ENCODE data around the gene OCEL1. TPM values are rescaled to one million over a fixed set of nuclear protein-coding genes. Genes with fewer than 3 reads are reported as not detected.

Gene OCEL1
- total and polyA plus RNA-seq, 2 of the 13 experiments (the other 11 are each of a cell fraction or from before 2014, with no cell fraction given) = 10.6 to 17.2 TPM

- TF ChIP-seq NONO (IDR thresholded peaks at IDR 0.05) (no peak), NONO (CRISPR knock-in tag; conservative IDR thresholded peaks at IDR 0.05) (no peak), SIN3A (IDR thresholded peaks at IDR 0.05; ENCODE audit: borderline replicate concordance, low read depth, low read length) (0 out of 2 replicates have a peak, but pooled peaks have one; percentile 43), RCOR2 (CRISPR knock-in tag; IDR thresholded peaks at IDR 0.05) (peak; percentile 79), RXRB (CRISPR knock-in tag; IDR thresholded peaks at IDR 0.05; ENCODE audit: borderline replicate concordance) (peak; percentile 41; the same call in 1 of the 2 replicates), ZNF432 (CRISPR knock-in tag; IDR thresholded peaks at IDR 0.05; ENCODE audit: borderline replicate concordance) (no peak), RFX3 (CRISPR knock-in tag; IDR thresholded peaks at IDR 0.05) (no peak), MAX (IDR thresholded peaks at IDR 0.05) (no peak; the same call in 1 of the 2 replicates), GABPB1 (CRISPR knock-in tag; IDR thresholded peaks at IDR 0.05) (peak; percentile 25; the same call in 1 of the 2 replicates), SNAPC4 (CRISPR knock-in tag; IDR thresholded peaks at IDR 0.05) (no peak), ZNF263 (CRISPR knock-in tag; IDR thresholded peaks at IDR 0.05) (peak; percentile 14; the same call in 1 of the 2 replicates), HDAC1 (CRISPR knock-in tag; IDR thresholded peaks at IDR 0.05) (peak; percentile 18), ZBTB42 (CRISPR knock-in tag; IDR thresholded peaks at IDR 0.05) (0 out of 2 replicates have a peak, but pooled peaks have one; percentile 11), GLMP (CRISPR knock-in tag; IDR thresholded peaks at IDR 0.05; ENCODE audit: borderline replicate concordance) (no peak), ZNF703 (CRISPR knock-in tag; IDR thresholded peaks at IDR 0.05; ENCODE audit: borderline replicate concordance) (no peak)
- TF ChIP-seq, protein P1, sequence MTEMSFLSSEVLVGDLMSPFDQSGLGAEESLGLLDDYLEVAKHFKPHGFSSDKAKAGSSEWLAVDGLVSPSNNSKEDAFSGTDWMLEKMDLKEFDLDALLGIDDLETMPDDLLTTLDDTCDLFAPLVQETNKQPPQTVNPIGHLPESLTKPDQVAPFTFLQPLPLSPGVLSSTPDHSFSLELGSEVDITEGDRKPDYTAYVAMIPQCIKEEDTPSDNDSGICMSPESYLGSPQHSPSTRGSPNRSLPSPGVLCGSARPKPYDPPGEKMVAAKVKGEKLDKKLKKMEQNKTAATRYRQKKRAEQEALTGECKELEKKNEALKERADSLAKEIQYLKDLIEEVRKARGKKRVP (CRISPR knock-in tag; IDR thresholded peaks at IDR 0.05) = 0 out of 4 replicates have a peak, but pooled peaks of 1 of the 2 experiments have one; percentile 21
Observed at GRCh38 chr19:17246681-17247425, 20.8 kb downstream of the OCEL1 start (continued).

All from HepG2 (cell line).